Neural crest cell (in vitro differentiated cells): ENCODE data around the gene TBC1D5. TPM values are rescaled to one million over a fixed set of nuclear protein-coding genes. Genes with fewer than 3 reads are reported as not detected.

Experiments used
- DNase-seq: peaks from one replicate; pipeline ENCODE4 v3.0.0; 2021; ENCODE audit warnings: low read depth, mixed read lengths, low spot score
- H3K27ac Mint-ChIP-seq: one replicate; pipeline ENCODE4 v1.8.0; 2021; ENCODE audit warnings: mild to moderate bottlenecking, mixed read lengths; ENCODE audit not compliant: unreplicated experiment
- H3K27me3 Mint-ChIP-seq: 2 replicates; pipeline ENCODE4 v1.8.0; 2021; ENCODE audit warnings: low read depth, mild to moderate bottlenecking, mixed read lengths
- H3K36me3 Mint-ChIP-seq: 2 replicates; pipeline ENCODE4 v1.8.0; 2021; ENCODE audit warnings: low read depth, mild to moderate bottlenecking, mixed read lengths
- H3K4me1 Mint-ChIP-seq: 2 replicates; pipeline ENCODE4 v1.8.0; 2021; ENCODE audit warnings: mixed read lengths
- H3K4me3 Mint-ChIP-seq: one replicate; pipeline ENCODE4 v1.8.0; 2021; ENCODE audit warnings: mild to moderate bottlenecking, mixed read lengths
- H3K9me3 Mint-ChIP-seq: 2 replicates; pipeline ENCODE4 v1.8.0; 2021; ENCODE audit warnings: mixed read lengths
- total RNA-seq: library from RNA; stranded (reverse); gene quantifications from 2 replicates; pipeline ENCODE4 v1.2.1, GENCODE V29; 2021
- TF ChIP-seq, protein P1 (sequence below): fragments of 200-600 bp; sonication (generic); conservative IDR thresholded peaks from 2 replicates; pipeline ENCODE4 v1.5.0; 2021; ENCODE audit warnings: antibody characterized with exemption, mild to moderate bottlenecking

TBC1D5 gene
- total RNA-seq, 1 donor from 2014 or later = 51.2 TPM

GRCh38 chr3:17192995-17193394 lies 549.4 kb downstream of the TBC1D5 start:
- Mint-ChIP-seq H3K9me3 (no peaks in the 10 kb centered on the region), H3K36me3 (no peaks in the 10 kb centered on the region), H3K27me3 (no peaks in the 10 kb centered on the region), H3K4me3 (no peak overlapping the region), H3K27ac (no peak overlapping the region), H3K4me1 (no peaks in the 10 kb centered on the region)
- no peak for DNase-seq
- TF ChIP-seq, protein P1, sequence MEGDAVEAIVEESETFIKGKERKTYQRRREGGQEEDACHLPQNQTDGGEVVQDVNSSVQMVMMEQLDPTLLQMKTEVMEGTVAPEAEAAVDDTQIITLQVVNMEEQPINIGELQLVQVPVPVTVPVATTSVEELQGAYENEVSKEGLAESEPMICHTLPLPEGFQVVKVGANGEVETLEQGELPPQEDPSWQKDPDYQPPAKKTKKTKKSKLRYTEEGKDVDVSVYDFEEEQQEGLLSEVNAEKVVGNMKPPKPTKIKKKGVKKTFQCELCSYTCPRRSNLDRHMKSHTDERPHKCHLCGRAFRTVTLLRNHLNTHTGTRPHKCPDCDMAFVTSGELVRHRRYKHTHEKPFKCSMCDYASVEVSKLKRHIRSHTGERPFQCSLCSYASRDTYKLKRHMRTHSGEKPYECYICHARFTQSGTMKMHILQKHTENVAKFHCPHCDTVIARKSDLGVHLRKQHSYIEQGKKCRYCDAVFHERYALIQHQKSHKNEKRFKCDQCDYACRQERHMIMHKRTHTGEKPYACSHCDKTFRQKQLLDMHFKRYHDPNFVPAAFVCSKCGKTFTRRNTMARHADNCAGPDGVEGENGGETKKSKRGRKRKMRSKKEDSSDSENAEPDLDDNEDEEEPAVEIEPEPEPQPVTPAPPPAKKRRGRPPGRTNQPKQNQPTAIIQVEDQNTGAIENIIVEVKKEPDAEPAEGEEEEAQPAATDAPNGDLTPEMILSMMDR = no peak

DNA sequence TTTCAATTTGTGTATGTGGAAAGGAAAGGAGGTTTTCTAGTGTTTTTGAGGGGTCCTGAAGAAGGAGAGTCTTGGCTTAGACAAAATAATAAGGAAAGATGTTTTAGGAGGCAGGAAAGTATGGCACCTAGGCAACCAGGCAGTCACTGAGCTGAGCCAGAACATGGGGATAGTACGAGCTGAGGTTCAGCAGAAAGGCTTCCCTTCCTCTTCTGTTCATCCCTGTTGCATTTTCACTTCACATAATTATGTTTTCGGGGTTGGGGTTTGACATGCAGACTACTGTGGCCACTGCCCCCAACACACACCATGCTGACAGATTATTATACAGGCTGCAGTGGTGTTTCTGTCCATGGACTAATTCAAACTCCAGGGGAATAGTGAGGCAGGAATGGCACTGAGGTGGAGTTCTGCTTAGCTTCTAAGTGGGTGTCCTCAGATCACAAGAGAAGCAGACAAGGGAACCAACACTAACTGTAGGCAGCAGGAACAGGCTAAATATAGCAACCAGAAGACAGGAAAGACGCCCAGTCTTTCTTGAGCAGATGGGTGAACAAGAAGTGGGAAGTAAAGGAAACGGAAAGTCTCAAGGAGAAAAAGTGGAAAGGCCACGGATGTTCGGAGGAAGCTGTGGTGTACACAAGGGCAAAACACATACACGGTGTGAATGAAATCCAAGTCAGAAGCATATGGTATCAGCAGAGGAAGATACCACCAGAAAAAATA lies 551.9 kb downstream of the TBC1D5 start:
- Mint-ChIP-seq H3K4me3 (no peak overlapping the region), H3K36me3 (no peaks in the 10 kb centered on the region), H3K9me3 (no peaks in the 10 kb centered on the region), H3K27ac (no peak overlapping the region), H3K27me3 (no peaks in the 10 kb centered on the region), H3K4me1 (no peaks in the 10 kb centered on the region)
- DNase-seq = no peak
- TF ChIP-seq, protein P1 = no peak

DNA sequence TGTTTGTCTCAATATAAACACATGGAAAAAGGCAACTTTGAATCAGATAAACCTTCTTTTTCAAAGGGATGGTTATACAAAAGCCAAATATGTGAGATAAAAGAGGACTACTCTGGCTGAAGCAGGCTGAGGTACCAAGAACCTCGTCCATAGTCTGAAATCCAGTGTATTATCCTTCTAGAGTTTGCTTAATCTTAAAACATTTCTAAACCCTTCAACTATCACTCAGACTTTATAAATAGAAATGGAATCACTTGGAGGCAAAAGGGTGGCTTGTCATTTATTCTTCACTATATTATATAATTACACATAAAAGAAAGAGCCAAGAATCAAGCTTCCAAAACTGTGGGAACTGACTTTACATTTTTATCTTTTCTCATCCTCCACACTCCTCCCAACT lies 554.1 kb downstream of the TBC1D5 start:
- Mint-ChIP-seq H3K36me3 (no peaks in the 10 kb centered on the region), H3K27ac (no peak overlapping the region), H3K4me3 (no peak overlapping the region), H3K27me3 (no peaks in the 10 kb centered on the region), H3K4me1 (no peaks in the 10 kb centered on the region), H3K9me3 (no peaks in the 10 kb centered on the region)
- TF ChIP-seq, protein P1 = no peak
- no peak for DNase-seq

- Mint-ChIP-seq H3K36me3 (no peaks in the 10 kb centered on the region), H3K9me3 (no peaks in the 10 kb centered on the region), H3K4me1 (no peaks in the 10 kb centered on the region), H3K27me3 (no peaks in the 10 kb centered on the region), H3K27ac (no peak overlapping the region), H3K4me3 (no peak overlapping the region)
- DNase-seq = no peak
- TF ChIP-seq, protein P1 = no peak
These were observed 554.7 kb downstream of the TBC1D5 start for GRCh38 chr3:17187589-17188184.

DNA sequence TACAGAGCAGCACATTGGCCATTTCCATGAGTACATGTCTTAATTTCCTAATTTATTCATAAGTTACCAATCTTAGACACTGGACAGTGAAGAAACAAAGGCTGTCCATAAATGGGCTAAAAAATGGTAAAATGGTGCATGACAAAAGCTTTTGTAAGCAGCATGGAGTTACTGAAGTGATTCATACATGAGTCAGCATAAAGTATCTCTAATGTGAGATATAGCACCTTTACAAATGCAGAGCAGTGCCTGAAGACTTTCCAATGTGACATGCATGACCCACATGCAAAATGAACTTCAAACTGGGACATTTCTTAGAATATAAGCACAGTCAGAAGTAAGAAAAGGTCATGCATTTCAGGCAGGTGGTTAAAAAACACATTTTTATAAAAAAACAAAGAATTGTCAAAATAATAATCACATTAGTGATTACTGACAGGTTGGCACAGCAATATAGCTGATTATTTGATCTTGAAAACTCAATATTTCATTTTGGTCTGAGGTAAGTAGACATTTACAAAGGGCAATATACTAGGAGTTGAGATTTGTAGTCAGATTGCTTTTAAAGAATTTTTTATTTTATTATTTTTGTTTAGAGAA lies 558.4 kb downstream of the TBC1D5 start:
- no peak for DNase-seq
- Mint-ChIP-seq H3K9me3 (peaks cover 3% of the 10 kb centered on the region), H3K27ac (no peak overlapping the region), H3K4me3 (no peak overlapping the region), H3K4me1 (peaks cover 4% of the 10 kb centered on the region), H3K27me3 (no peaks in the 10 kb centered on the region), H3K36me3 (peaks cover 2% of the 10 kb centered on the region)
- TF ChIP-seq, protein P1 = no peak
